HEK293T (cell line): ENCODE measurements around the gene CEBPB.
"Not testable (repeated sequence)": the region's sequence is repeated elsewhere in the genome, so short reads cannot be mapped to it uniquely, and the experiment has no call there.

Experiments used
- CTCF ChIA-PET: fragments of 350-600 bp; formaldehyde crosslinking; extraction: SDS; loops from one replicate; lab custom pipeline; 2021; ENCODE audit warnings: antibody characterized with exemption, inconsistent platforms; lab: Yijun Ruan, JAX
- POLR2A ChIA-PET: fragments of 350-600 bp; formaldehyde crosslinking; extraction: SDS; loops from one replicate; lab custom pipeline; 2020; ENCODE audit warnings: antibody characterized with exemption, inconsistent platforms; lab: Yijun Ruan, JAX
- DNase-seq: peaks from one replicate; pipeline ENCODE4 v3.0.0; 2012; ENCODE audit warnings: mixed read lengths; ENCODE audit errors: extremely low spot score
- ARNT ChIP-seq: fragments of 450-650 bp; IDR thresholded peaks from 2 replicates; pipeline ENCODE4 v1.6.1; 2017; ENCODE audit warnings: mild to moderate bottlenecking
- BHLHE40 ChIP-seq: fragments of 450-650 bp; IDR thresholded peaks from 2 replicates; pipeline ENCODE4 v1.6.1; 2016; ENCODE audit warnings: mild to moderate bottlenecking, moderate library complexity, borderline replicate concordance
- CTBP1 ChIP-seq: fragments of 450-650 bp; IDR thresholded peaks from 2 replicates; pipeline ENCODE4 v1.6.1; 2016; ENCODE audit warnings: borderline replicate concordance
- ELF4 ChIP-seq: fragments of 450-650 bp; IDR thresholded peaks from 2 replicates; pipeline ENCODE4 v1.6.1; 2017; ENCODE audit warnings: antibody characterized with exemption
- FOXA1 ChIP-seq: fragments of 450-650 bp; IDR thresholded peaks from 2 replicates; pipeline ENCODE4 v1.6.1; 2016; ENCODE audit warnings: mild to moderate bottlenecking
- FOXK2 ChIP-seq: fragments of 450-650 bp; IDR thresholded peaks from 2 replicates; pipeline ENCODE4 v1.6.1; 2016; ENCODE audit warnings: mild to moderate bottlenecking
- FOXM1 ChIP-seq: fragments of 450-650 bp; IDR thresholded peaks from 2 replicates; pipeline ENCODE4 v1.6.1; 2017; ENCODE audit warnings: mild to moderate bottlenecking, borderline replicate concordance
- HDGF ChIP-seq: fragments of 450-650 bp; IDR thresholded peaks from 2 replicates; pipeline ENCODE4 v1.6.1; 2017; ENCODE audit warnings: antibody characterized with exemption, borderline replicate concordance
- L3MBTL2 ChIP-seq: fragments of 450-650 bp; conservative IDR thresholded peaks from 2 replicates; pipeline ENCODE4 v1.6.1; 2016; ENCODE audit warnings: mild to moderate bottlenecking
- LEF1 ChIP-seq: fragments of 450-650 bp; IDR thresholded peaks from 2 replicates; pipeline ENCODE4 v1.6.1; 2017; ENCODE audit warnings: mild to moderate bottlenecking, borderline replicate concordance
- NFRKB ChIP-seq: fragments of 450-650 bp; IDR thresholded peaks from 2 replicates; pipeline ENCODE4 v1.6.1; 2016; ENCODE audit warnings: mild to moderate bottlenecking, moderate library complexity
- SP1 ChIP-seq: fragments of 450-650 bp; IDR thresholded peaks from 2 replicates; pipeline ENCODE4 v1.6.1; 2017
- SUZ12 ChIP-seq: fragments of 450-650 bp; IDR thresholded peaks from 2 replicates; pipeline ENCODE4 v1.6.1; 2016; ENCODE audit warnings: mild to moderate bottlenecking
- TARDBP ChIP-seq: fragments of 450-650 bp; IDR thresholded peaks from 2 replicates; pipeline ENCODE4 v1.6.1; 2016
- ZNF384 ChIP-seq: fragments of 450-650 bp; IDR thresholded peaks from 2 replicates; pipeline ENCODE4 v1.6.1; 2016
- TF ChIP-seq, protein P1 (sequence below): fragments of 450-650 bp; IDR thresholded peaks from 2 replicates; pipeline ENCODE4 v1.6.1; 2016

The CEBPB gene

DNA sequence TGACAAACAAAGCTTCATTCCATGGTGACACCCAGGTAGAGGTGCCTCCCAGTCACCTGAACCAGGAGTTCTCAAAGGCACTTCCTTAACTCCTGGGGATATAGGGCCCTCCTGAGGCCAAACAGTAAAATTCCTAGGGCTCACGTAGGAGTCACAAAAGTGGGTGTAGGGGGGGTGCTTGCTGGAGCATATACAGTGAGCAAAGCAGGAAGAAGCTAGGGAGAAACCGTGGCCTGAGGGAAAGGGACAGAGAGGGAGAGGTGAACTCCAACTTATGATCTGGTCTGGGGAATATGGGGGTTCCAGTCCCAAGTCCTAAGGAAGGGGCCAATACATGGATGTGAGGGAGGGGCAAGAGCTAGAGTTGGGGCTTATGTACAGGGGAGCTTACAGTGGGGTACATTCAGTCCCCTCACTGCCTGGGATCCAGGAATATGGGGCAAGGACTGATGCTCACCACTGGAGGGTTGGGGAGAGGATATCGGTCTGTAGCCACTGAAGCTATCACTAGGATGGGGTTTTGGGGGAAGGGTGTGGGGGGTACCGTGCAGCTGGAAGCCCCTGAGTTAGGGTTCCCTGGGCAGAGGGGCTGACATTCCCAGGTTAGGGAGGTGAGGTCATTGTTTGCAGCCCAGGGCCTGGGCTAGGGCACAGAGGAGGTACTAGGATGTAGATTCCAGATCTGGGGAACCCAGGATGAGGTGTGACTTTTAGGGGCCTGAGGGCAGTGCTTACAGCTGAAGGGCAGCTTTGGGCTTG is 38.1 kb upstream of the CEBPB start:
- ChIA-PET POLR2A (interaction anchor here (0.7 to 3.3 kb wide), 13 partner anchors 12 to 172 kb away, joined by 3 to 39 read pairs (median 8); partner anchors contain the start of gene UBE2V1), CTCF (interaction anchor here (0.5 to 1.8 kb wide), 7 partner anchors 17 to 1202 kb away, joined by 3 to 5 read pairs (median 3); no protein-coding TSS in a partner anchor)
- no peak for DNase-seq
- TF ChIP-seq BHLHE40 (no peak), FOXM1 (no peak), SP1 (no peak), ELF4 (no peak), CTBP1 (no peak), ZNF384 (no peak), L3MBTL2 (no peak), LEF1 (no peak), SUZ12 (no peak), FOXA1 (no peak), HDGF (no peak), FOXK2 (no peak), ARNT (no peak), TARDBP (no peak), NFRKB (no peak)
- TF ChIP-seq, protein P1, sequence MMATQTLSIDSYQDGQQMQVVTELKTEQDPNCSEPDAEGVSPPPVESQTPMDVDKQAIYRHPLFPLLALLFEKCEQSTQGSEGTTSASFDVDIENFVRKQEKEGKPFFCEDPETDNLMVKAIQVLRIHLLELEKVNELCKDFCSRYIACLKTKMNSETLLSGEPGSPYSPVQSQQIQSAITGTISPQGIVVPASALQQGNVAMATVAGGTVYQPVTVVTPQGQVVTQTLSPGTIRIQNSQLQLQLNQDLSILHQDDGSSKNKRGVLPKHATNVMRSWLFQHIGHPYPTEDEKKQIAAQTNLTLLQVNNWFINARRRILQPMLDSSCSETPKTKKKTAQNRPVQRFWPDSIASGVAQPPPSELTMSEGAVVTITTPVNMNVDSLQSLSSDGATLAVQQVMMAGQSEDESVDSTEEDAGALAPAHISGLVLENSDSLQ = no peak

DNA sequence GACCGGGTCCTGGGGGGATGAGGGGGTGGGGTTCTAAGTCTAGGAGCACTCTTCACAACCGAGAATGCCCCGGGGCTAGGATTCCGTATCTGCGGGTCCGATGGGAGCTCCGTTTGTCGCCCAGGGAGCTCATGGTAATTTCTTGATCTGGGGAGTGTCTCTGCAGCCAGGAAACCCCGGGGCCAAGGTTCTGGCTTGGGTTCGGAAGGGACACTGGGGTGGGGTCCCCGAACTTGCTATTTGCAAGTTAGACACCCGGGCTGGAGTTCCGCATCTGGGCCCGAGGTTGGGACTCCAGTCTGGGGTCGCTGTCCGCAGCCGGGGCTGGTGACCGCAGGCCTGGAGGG is 37.5 kb upstream of the CEBPB start:
- TF ChIP-seq BHLHE40 (no peak), TARDBP (no peak), ELF4 (no peak), L3MBTL2 (no peak), FOXM1 (no peak), FOXA1 (no peak), NFRKB (no peak), ARNT (no peak), FOXK2 (no peak), CTBP1 (no peak), SUZ12 (no peak), ZNF384 (no peak), LEF1 (no peak)
- TF ChIP-seq, protein P1 = no peak
- ChIA-PET POLR2A (interaction anchor here (0.7 to 3.3 kb wide), 22 partner anchors 8 to 250 kb away, joined by 3 to 39 read pairs (median 5); partner anchors contain the start of gene UBE2V1), CTCF (interaction anchor here (0.6 to 1.8 kb wide), 5 partner anchors 16 to 1201 kb away, joined by 3 to 5 read pairs (median 4); no protein-coding TSS in a partner anchor)
- no peak for DNase-seq

DNA sequence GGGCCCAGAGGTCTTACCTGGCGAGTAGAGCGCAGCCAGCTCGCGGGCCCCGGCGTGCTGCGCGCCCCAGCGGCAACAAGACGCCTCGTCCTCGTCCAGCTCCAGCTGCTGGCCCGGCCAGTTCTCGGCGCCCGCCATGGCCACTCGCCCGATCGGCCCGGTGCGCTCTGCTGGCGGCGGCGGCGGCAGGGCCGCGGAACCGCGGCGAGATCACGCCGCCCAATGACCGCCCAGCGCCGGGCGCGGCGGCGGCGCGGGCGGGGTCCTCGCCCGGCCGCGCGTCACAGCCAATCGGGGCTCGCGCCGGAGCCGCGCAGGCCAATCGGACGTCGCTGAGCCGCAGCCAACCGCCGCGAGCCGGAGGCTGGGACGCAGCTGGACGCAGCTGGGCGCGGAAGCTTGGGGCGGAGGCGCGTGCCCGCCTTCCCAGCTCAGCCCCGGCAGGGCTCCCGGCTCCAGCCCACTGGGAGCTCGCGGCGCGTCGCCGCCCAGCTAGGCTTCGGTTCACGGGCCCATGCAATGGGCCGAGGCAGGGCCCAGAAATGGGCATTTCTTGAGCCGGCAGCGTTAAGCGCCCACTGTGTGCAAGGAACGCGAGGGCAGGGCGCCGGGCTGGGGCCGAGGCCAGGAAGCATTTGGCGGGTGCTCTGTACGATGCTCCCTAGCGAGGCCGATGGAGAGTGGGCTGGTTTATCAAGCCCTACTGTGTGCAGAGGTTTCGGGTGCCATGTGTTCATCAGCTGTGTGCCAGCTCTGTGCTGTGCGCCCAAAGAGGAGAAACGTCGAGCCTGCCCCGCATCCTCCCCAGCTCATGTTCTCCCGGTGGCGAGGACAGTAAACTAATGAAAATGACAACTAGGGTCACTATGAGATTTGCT is 36.9 kb upstream of the CEBPB start, which contains the start of gene PEDS1:
Gene PEDS1, minus strand, starts transcription at position 224 of the 878 bp plus-strand sequence. Its CDS starts 86 bp downstream, at position 138.
- TF ChIP-seq L3MBTL2 = peak; percentile 94
- TF ChIP-seq, protein P1 = no peak
- 0 out of 2 replicates have a peak, but pooled peaks have one; percentile 13 for TF ChIP-seq FOXM1
- TF ChIP-seq SUZ12 = no peak
- CTCF ChIA-PET = interaction anchor here (0.6 to 1.8 kb wide), 7 partner anchors 11 to 1200 kb away, joined by 3 to 5 read pairs (median 3); no protein-coding TSS in a partner anchor
- POLR2A ChIA-PET = interaction anchor here (0.6 to 3.3 kb wide), 26 partner anchors 9 to 289 kb away, joined by 3 to 39 read pairs (median 4); partner anchors contain the start of gene UBE2V1
- peak; percentile 96 for DNase-seq

DNA sequence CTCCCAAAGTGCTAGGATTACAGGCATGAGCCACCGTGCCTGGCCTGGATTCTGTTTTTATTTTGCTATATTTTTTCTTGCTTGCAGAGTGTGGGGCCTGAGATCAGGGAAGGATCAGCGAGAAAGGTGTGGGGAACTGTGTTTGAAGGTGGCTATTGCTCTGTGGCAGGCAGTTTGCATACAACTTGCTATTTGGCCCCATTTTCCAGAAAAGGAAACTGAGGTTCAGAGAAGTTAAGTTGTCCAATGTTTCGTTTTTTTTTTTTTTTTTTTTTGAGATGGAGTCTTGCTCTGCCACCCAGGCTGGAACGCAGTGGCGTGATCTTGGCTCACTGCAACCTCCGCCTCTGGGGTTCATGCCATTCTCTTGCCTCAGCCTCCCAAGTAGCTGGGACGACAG is 29.1 kb upstream of the CEBPB start:
- POLR2A ChIA-PET, CTCF ChIA-PET, DNase-seq: not testable (repeated sequence)

DNA sequence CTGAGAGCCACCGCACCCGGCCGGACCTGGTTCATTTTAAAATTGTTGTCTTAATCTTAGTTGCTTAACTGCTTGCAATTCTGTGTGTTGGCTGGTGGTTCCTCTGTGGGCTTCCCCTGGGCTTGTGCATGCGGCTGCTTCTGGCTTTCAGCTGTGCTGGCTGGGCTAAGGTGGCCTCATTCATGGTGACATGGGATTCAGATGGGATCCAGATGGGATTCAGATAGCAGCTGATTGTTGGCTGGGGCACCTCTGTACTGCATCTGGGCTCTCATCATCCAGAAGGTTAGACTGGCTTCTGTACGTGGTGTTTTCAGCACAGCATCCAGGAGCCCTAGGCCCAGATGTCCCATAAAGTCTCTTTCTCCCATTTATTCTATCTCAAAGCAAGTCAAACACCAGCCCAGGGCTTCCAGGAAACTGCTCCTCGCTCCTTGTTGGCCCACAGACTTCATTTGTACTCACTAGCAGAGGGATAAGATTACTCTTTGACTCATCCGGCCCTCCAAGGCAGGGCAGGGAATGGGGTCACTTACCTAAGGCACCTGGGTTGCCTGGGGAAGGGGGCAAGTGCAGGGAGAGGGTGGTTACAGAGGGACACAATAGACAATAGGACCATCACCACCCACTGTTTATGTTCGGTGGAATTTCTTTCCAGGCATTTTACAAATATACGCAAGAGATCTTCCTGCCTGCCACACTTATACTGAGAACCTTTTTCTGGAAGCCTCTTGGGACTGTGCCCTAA is 26.9 kb upstream of the CEBPB start:
- TF ChIP-seq FOXA1 = no peak
- TF ChIP-seq, protein P1 = no peak
- TF ChIP-seq SP1 = no peak
- no peak for TF ChIP-seq NFRKB
- DNase-seq = no peak
- ChIA-PET POLR2A (interaction anchor here (1.1 kb wide), 1 partner anchor 10 kb away, joined by 6 read pairs; the partner anchor contains the start of gene PEDS1), CTCF (no interaction called here)
